H1 (cell line): ENCODE results near the gene TAF1B.
"Not testable (repeated sequence)": the region's sequence is repeated elsewhere in the genome, so short reads cannot be mapped to it uniquely, and the experiment has no call there.

Experiments
- EP300 ChIP-seq, 2 experiments: IDR thresholded peaks; 1 replicate in 1 of 2; 2 replicates in 1 of 2; pipeline ENCODE4 v1.6.1; 2011 to 2012; ENCODE audit warnings: low read depth in 2 of 2, low read length in 2 of 2, mild to moderate bottlenecking in 2 of 2, borderline replicate concordance in 1 of 2, inconsistent platforms in 1 of 2, moderate library complexity in 1 of 2
- EZH2 ChIP-seq: fragments of 200-600 bp; sonication (generic); IDR thresholded peaks from 2 replicates; pipeline ENCODE4 v1.7.1; 2012; ENCODE audit warnings: low read depth, mild to moderate bottlenecking, moderate library complexity, low read length, inconsistent platforms; ENCODE audit not compliant: severe bottlenecking
- JUND ChIP-seq: IDR thresholded peaks from 2 replicates; pipeline ENCODE4 v1.6.1; 2011; ENCODE audit warnings: mild to moderate bottlenecking, improper control_type of control experiment, low read length
- POLR2A ChIP-seq, 2 experiments: IDR thresholded peaks; 1 replicate in 1 of 2; 2 replicates in 1 of 2; pipeline ENCODE4 v1.6.1; 2011; ENCODE audit warnings: low read depth in 2 of 2, low read length in 2 of 2, mild to moderate bottlenecking in 2 of 2; ENCODE audit errors: control extremely low read depth in 1 of 2
- POLR2AphosphoS5 ChIP-seq: IDR thresholded peaks from 2 replicates; pipeline ENCODE4 v1.6.1; 2011; ENCODE audit warnings: low read depth, low read length
- RNF2 ChIP-seq: fragments of 200-900, 300-1000 bp; sonication (generic); IDR thresholded peaks from 2 replicates; pipeline ENCODE4 v1.7.1; 2016; ENCODE audit warnings: borderline replicate concordance, low read depth, mild to moderate bottlenecking, antibody characterized with exemption, low read length; ENCODE audit not compliant: poor library complexity, severe bottlenecking; ENCODE audit errors: missing control alignments
- SIN3A ChIP-seq, 2 experiments: IDR thresholded peaks in 1 of 2; conservative IDR thresholded peaks in 1 of 2; 2 replicates each; pipeline ENCODE4 v1.6.1; 2011 to 2012; ENCODE audit warnings: low read length in 2 of 2, improper control_type of control experiment in 1 of 2, low read depth in 1 of 2, mild to moderate bottlenecking in 1 of 2
- SRF ChIP-seq: IDR thresholded peaks from 2 replicates; pipeline ENCODE4 v1.6.1; 2011; ENCODE audit warnings: mild to moderate bottlenecking, low read depth, low read length, moderate library complexity
- SUZ12 ChIP-seq: fragments of 200-600 bp; sonication (generic); IDR thresholded peaks from 2 replicates; pipeline ENCODE4 v1.6.1; 2012; ENCODE audit warnings: mild to moderate bottlenecking, inconsistent platforms, low read length, moderate library complexity, mixed read lengths
- TF ChIP-seq, protein P1 (sequence below), 3 experiments: IDR thresholded peaks; 1 replicate in 2 of 3; 2 replicates in 1 of 3; pipeline versions ENCODE4 v1.5.1 to v1.6.1; 2011; ENCODE audit warnings: low read length in 3 of 3, mild to moderate bottlenecking in 3 of 3, inconsistent platforms in 2 of 3, low read depth in 1 of 3, moderate library complexity in 1 of 3; ENCODE audit not compliant: insufficient read depth in 1 of 3; ENCODE audit errors: control extremely low read depth in 1 of 3

- not testable (repeated sequence) for TF ChIP-seq EZH2; POLR2A (IDR thresholded peaks at IDR 0.05; ENCODE audit: control extremely low read depth in 1 of 2, low read depth in 2 of 2, low read length in 2 of 2); SUZ12; POLR2AphosphoS5; EP300 (IDR thresholded peaks at IDR 0.05; ENCODE audit: borderline replicate concordance in 1 of 2, low read depth in 2 of 2, low read length in 2 of 2); JUND; SIN3A (conservative IDR thresholded peaks at IDR 0.05 in 1 of 2, IDR thresholded peaks at IDR 0.05 in 1 of 2; ENCODE audit: low read depth in 1 of 2, low read length in 2 of 2); SRF; RNF2
- TF ChIP-seq, protein P1, sequence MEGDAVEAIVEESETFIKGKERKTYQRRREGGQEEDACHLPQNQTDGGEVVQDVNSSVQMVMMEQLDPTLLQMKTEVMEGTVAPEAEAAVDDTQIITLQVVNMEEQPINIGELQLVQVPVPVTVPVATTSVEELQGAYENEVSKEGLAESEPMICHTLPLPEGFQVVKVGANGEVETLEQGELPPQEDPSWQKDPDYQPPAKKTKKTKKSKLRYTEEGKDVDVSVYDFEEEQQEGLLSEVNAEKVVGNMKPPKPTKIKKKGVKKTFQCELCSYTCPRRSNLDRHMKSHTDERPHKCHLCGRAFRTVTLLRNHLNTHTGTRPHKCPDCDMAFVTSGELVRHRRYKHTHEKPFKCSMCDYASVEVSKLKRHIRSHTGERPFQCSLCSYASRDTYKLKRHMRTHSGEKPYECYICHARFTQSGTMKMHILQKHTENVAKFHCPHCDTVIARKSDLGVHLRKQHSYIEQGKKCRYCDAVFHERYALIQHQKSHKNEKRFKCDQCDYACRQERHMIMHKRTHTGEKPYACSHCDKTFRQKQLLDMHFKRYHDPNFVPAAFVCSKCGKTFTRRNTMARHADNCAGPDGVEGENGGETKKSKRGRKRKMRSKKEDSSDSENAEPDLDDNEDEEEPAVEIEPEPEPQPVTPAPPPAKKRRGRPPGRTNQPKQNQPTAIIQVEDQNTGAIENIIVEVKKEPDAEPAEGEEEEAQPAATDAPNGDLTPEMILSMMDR (IDR thresholded peaks at IDR 0.05; ENCODE audit: control extremely low read depth in 1 of 3, insufficient read depth in 1 of 3, low read depth in 1 of 3, low read length in 3 of 3) = not testable (repeated sequence)
These were observed 17.8 kb downstream of the TAF1B start for GRCh38 chr2:9860922-9861580.
